ENCODE data around the gene ESF1. TPM values are rescaled to one million over a fixed set of nuclear protein-coding genes. Genes with fewer than 3 reads are reported as not detected.

The ESF1 gene
- total and polyA plus RNA-seq, 10 of the 15 experiments (the other 5 are each of a cell fraction or from before 2014, with no cell fraction given) = 9.2 to 36.2 (median 18.4) TPM

DNA sequence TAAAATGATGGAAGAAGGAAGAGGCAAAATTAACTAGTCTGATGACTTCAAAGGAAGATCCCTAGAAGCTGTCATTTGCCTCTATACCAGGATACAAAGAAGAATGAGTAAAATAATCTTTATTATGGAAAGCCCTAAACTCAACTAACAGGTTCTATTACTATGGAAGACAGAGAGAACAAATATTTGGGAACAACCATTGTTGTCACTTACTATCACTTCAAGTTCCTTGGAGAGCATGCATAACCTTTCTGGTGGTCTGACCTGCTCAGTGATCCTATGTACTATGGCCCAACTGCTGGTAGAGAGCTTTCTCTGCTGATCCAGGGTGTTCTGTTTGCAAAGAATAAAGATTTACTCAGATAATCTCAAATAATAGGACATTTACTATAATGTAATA lies 83.2 kb downstream of the ESF1 start:
- Histone ChIP-seq H3K4me3 (no peak overlapping the region), H4K20me1 (ENCODE audit: control insufficient read depth, insufficient read depth) (no peaks in the 10 kb centered on the region), H3K36me3 (ENCODE audit: control insufficient read depth in 2 of 2, insufficient read depth in 2 of 2, low read length in 1 of 2) (no peaks in the 10 kb centered on the region), H3K4me1 (ENCODE audit: control insufficient read depth, insufficient read depth, low read length) (no peaks in the 10 kb centered on the region), H3K27me3 (replicated peaks in 1 of 2; ENCODE audit: control insufficient read depth in 2 of 2, insufficient read depth in 2 of 2, low read length in 1 of 2) (no peaks in the 10 kb centered on the region), H3K9ac (ENCODE audit: control insufficient read depth, insufficient read depth, low read length) (no peak overlapping the region), H3K9me3 (replicated peaks; ENCODE audit: control insufficient read depth, insufficient read depth, low read length) (no peaks in the 10 kb centered on the region), H3K4me2 (ENCODE audit: control insufficient read depth, insufficient read depth) (no peak overlapping the region), H3K27ac (ENCODE audit: control insufficient read depth, insufficient read depth) (no peak overlapping the region), H3K79me2 (ENCODE audit: control insufficient read depth, insufficient read depth, low read length) (no peaks in the 10 kb centered on the region), H2AFZ (ENCODE audit: control insufficient read depth, low read depth, low read length) (no peak overlapping the region)
- POLR2A ChIA-PET = no interaction called here
- FAIRE-seq (no peak), DNase-seq (ENCODE audit: low read depth, low spot score) (no peak), ATAC-seq (no peak)
- in situ Hi-C loops (cut with MboI) = no loop called here
- CTCF ChIA-PET = no interaction called here
- TF ChIP-seq ZNF207 (IDR thresholded peaks at IDR 0.05; ENCODE audit: borderline replicate concordance) (no peak), EGR1 (IDR thresholded peaks at IDR 0.05; ENCODE audit: borderline replicate concordance in 1 of 2, low read depth in 2 of 2, low read length in 2 of 2) (no peak), NR2C1 (IDR thresholded peaks at IDR 0.05) (no peak), SMARCA5 (IDR thresholded peaks at IDR 0.05) (no peak), FOS (IDR thresholded peaks at IDR 0.05; ENCODE audit: borderline replicate concordance, extremely low read depth, insufficient read length) (no peak), ZSCAN29 (IDR thresholded peaks at IDR 0.05) (no peak), SMC3 (IDR thresholded peaks at IDR 0.05; ENCODE audit: borderline replicate concordance, low read length) (no peak), EED (IDR thresholded peaks at IDR 0.05; ENCODE audit: low read depth) (no peak), ATF7 (IDR thresholded peaks at IDR 0.05; ENCODE audit: low read depth) (no peak), SUPT20H (IDR thresholded peaks at IDR 0.05; ENCODE audit: borderline replicate concordance, control insufficient read depth, low read depth, low read length) (no peak), IKZF1 (conservative IDR thresholded peaks at IDR 0.05) (no peak), FOXK2 (IDR thresholded peaks at IDR 0.05) (no peak), ZNF274 (IDR thresholded peaks at IDR 0.05; ENCODE audit: insufficient read depth, insufficient read length) (no peak)
- TF ChIP-seq, protein P1, sequence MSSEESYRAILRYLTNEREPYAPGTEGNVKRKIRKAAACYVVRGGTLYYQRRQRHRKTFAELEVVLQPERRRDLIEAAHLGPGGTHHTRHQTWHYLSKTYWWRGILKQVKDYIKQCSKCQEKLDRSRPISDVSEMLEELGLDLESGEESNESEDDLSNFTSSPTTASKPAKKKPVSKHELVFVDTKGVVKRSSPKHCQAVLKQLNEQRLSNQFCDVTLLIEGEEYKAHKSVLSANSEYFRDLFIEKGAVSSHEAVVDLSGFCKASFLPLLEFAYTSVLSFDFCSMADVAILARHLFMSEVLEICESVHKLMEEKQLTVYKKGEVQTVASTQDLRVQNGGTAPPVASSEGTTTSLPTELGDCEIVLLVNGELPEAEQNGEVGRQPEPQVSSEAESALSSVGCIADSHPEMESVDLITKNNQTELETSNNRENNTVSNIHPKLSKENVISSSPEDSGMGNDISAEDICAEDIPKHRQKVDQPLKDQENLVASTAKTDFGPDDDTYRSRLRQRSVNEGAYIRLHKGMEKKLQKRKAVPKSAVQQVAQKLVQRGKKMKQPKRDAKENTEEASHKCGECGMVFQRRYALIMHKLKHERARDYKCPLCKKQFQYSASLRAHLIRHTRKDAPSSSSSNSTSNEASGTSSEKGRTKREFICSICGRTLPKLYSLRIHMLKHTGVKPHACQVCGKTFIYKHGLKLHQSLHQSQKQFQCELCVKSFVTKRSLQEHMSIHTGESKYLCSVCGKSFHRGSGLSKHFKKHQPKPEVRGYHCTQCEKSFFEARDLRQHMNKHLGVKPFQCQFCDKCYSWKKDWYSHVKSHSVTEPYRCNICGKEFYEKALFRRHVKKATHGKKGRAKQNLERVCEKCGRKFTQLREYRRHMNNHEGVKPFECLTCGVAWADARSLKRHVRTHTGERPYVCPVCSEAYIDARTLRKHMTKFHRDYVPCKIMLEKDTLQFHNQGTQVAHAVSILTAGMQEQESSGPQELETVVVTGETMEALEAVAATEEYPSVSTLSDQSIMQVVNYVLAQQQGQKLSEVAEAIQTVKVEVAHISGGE (CRISPR knock-in tag; IDR thresholded peaks at IDR 0.05) = no peak
- TF ChIP-seq, protein P2, sequence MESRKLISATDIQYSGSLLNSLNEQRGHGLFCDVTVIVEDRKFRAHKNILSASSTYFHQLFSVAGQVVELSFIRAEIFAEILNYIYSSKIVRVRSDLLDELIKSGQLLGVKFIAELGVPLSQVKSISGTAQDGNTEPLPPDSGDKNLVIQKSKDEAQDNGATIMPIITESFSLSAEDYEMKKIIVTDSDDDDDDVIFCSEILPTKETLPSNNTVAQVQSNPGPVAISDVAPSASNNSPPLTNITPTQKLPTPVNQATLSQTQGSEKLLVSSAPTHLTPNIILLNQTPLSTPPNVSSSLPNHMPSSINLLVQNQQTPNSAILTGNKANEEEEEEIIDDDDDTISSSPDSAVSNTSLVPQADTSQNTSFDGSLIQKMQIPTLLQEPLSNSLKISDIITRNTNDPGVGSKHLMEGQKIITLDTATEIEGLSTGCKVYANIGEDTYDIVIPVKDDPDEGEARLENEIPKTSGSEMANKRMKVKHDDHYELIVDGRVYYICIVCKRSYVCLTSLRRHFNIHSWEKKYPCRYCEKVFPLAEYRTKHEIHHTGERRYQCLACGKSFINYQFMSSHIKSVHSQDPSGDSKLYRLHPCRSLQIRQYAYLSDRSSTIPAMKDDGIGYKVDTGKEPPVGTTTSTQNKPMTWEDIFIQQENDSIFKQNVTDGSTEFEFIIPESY (IDR thresholded peaks at IDR 0.05) = no peak
- BruUV-seq (replicated peaks) = no TSS peak
- intact Hi-C loops (cut with micrococcal nuclease; ENCODE audit: unreplicated experiment) = no loop called here
- SMC1A ChIA-PET (ENCODE audit: uncharacterized antibody, unreplicated experiment) = interaction anchor here (0.7 kb wide), 1 partner anchor 76 kb away, joined by 3 read pairs; no protein-coding TSS in a partner anchor
- RAD21 ChIA-PET (ENCODE audit: unreplicated experiment) = no interaction called here

All from GM12878 (cell line).